ENCODE results near the gene TGM1.

Gene TGM1

GRCh38 chr14:24262821-24263733 lies at the start of gene TGM1:
TSS of gene TGM1 (minus strand) at chr14:24263177. CDS start at chr14:24262352, 825 bp downstream.
- DNase-seq = no peak

GRCh38 chr14:24311837-24312615 lies 49.0 kb upstream of the TGM1 start:
- DNase-seq = peak; percentile 34

- DNase-seq = peak; percentile 95
Observed at GRCh38 chr14:24310646-24311604, 47.9 kb upstream of the TGM1 start, which contains the start of gene LTB4R. TSS of gene LTB4R (plus strand) at chr14:24311502. CDS start at chr14:24315652, 4,150 bp downstream.

- DNase-seq = peak; percentile 76
Observed at GRCh38 chr14:24310265-24310645, 47.3 kb upstream of the TGM1 start.

GRCh38 chr14:24309538-24310264 lies 46.7 kb upstream of the TGM1 start, which contains the start of gene LTB4R2:
TSS of gene LTB4R2 (plus strand) at chr14:24310140. CDS start at chr14:24310665, 525 bp downstream.
- peak; percentile 46 for DNase-seq

- DNase-seq = no peak
Observed at GRCh38 chr14:24308342-24309124, 45.6 kb upstream of the TGM1 start.

GRCh38 chr14:24307575-24308341 lies 44.8 kb upstream of the TGM1 start, which contains the start of gene CIDEB:
TSS of gene CIDEB (minus strand) at chr14:24307977. CDS start at chr14:24307858, 119 bp downstream.
- DNase-seq = peak; percentile 62

- no peak for DNase-seq
Observed at GRCh38 chr14:24307156-24307574, 44.2 kb upstream of the TGM1 start.

- no peak for DNase-seq
Observed at GRCh38 chr14:24304019-24304387, 41.0 kb upstream of the TGM1 start.

GRCh38 chr14:24300326-24300980 lies 37.5 kb upstream of the TGM1 start:
- no peak for DNase-seq

GRCh38 chr14:24299255-24300191 lies 36.5 kb upstream of the TGM1 start, which contains the start of the genes DHRS1 and NOP9:
TSS of gene DHRS1 (minus strand) at chr14:24299780. CDS start at chr14:24299106, 674 bp downstream.
TSS of gene NOP9 (plus strand) at chr14:24299850. CDS start at chr14:24299955, 105 bp downstream.
- peak; percentile 93 for DNase-seq

- DNase-seq = peak; percentile 67
Observed at GRCh38 chr14:24298892-24299254, 35.9 kb upstream of the TGM1 start.

GRCh38 chr14:24297190-24297964 lies 34.4 kb upstream of the TGM1 start:
- peak; percentile 76 for DNase-seq

- DNase-seq = peak; percentile 72
Observed at GRCh38 chr14:24296341-24297157, 33.6 kb upstream of the TGM1 start.

- no peak for DNase-seq
Observed at GRCh38 chr14:24293525-24293924, 30.5 kb upstream of the TGM1 start.

GRCh38 chr14:24292118-24292807 lies 29.3 kb upstream of the TGM1 start:
- DNase-seq = no peak
